Stomach (tissue), 4 donors: ENCODE measurements around the gene ZSCAN20.

Source experiments
- CTCF ChIP-seq, 7 experiments: fragments of 450-650 bp in 4 of 7; fragments of 200-600 bp in 3 of 7; sonication (generic) in 3 of 7; IDR thresholded peaks; one replicate each; pipeline ENCODE4 v1.5.1; 2016 to 2019; ENCODE audit warnings: antibody characterized with exemption in 7 of 7, control low read depth in 2 of 7, mild to moderate bottlenecking in 1 of 7
- POLR2A ChIP-seq, 4 donors: fragments of 450-650 bp; IDR thresholded peaks; one replicate each; pipeline ENCODE4 v1.6.1; 2016; ENCODE audit warnings: antibody characterized with exemption in 4 of 4, control low read depth in 2 of 4, mild to moderate bottlenecking in 1 of 4, moderate library complexity in 1 of 4
- POLR2AphosphoS5 ChIP-seq, 3 donors: sonication (generic); formaldehyde crosslinking; IDR thresholded peaks; one replicate each; pipeline ENCODE4 v1.6.1; 2016; ENCODE audit warnings: antibody characterized with exemption in 3 of 3

GRCh38 chr1:33512226-33513011 is 40.0 kb downstream of the ZSCAN20 start:
- no peak for TF ChIP-seq POLR2A (IDR thresholded peaks at IDR 0.05)
- TF ChIP-seq CTCF (IDR thresholded peaks at IDR 0.05), result no peak
- no peak for TF ChIP-seq POLR2AphosphoS5 (IDR thresholded peaks at IDR 0.05)
